GM18517 (cell line): ENCODE measurements around the gene JUND.

Source experiments
- ATAC-seq: cut with Tn5 transposase; IDR thresholded peaks from one replicate; pipeline ENCODE4 v1.9.1; 2021; ENCODE audit warnings: mild to moderate bottlenecking, moderate library complexity; ENCODE audit not compliant: unreplicated experiment

JUND gene

DNA sequence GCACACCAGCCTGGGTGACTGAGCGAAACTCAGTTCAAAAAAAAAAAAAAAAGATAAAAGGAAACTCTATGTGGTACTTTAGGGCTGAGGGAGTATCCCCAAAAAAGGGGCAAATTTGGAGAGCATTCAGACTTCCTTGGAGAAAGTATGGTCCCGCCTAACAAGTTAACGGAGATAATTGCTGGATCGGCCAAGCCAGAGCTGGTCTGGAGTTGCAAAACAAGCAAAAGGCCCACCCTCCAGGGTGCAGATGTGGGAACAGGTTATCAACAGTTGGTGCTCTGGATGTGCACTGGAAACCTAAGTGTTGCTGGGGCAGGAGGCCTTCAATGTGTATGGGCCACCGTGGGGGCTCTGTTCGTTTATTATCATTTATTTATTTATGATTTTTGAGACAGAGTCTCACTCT, 10.0 kb downstream of the JUND start:
- ATAC-seq, result no peak

DNA sequence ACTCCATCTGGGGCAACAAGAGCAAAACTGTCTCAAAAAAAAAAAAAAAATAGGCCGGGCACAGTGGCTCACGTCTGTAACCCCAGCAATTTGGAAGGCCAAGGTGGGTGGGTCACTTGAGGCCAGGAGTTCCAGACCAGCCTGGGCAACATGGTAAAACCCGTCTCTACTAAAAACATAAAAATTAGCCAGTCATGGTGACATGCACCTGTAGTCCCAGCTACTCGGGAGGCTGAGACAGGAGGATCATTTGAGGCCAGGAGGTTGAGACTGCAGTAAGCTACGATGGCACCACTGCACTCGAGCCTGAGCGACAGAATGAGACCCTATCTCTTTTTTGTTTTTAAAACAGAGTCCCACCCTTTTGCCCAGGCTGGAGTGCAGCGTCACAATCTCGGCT, 11.1 kb downstream of the JUND start:
- no peak for ATAC-seq

DNA sequence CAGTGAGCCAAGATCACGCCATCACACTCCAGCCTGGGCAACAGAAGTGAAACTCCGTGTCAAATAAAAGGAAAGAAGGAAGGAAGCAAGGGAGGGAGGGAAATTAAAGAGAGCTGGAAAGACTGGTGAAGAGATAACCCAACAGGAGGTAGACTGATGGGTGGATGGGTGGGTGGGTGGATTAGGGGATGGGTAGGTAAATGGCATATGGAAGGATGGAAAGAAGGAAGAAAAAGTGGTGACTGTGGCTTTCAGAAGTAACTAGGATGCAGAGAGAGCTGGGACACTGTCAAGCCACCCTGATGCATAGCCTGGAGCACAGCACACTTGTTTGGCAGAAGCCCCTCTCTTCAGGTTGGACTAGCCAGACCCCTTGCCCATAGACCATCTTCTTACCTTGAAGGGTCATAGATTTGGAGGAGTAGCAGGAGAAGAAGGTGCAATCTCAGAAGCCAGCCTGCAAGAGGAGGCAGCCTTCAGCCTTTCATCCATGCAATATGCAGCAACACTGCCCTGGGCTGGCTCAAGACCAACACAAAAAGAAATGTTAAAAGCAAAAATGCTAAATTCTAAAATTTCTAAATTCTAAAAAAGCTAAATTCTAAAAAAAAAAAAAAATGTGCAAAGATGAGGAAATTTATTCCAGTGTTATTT, 12.2 kb downstream of the JUND start:
- no peak for ATAC-seq

DNA sequence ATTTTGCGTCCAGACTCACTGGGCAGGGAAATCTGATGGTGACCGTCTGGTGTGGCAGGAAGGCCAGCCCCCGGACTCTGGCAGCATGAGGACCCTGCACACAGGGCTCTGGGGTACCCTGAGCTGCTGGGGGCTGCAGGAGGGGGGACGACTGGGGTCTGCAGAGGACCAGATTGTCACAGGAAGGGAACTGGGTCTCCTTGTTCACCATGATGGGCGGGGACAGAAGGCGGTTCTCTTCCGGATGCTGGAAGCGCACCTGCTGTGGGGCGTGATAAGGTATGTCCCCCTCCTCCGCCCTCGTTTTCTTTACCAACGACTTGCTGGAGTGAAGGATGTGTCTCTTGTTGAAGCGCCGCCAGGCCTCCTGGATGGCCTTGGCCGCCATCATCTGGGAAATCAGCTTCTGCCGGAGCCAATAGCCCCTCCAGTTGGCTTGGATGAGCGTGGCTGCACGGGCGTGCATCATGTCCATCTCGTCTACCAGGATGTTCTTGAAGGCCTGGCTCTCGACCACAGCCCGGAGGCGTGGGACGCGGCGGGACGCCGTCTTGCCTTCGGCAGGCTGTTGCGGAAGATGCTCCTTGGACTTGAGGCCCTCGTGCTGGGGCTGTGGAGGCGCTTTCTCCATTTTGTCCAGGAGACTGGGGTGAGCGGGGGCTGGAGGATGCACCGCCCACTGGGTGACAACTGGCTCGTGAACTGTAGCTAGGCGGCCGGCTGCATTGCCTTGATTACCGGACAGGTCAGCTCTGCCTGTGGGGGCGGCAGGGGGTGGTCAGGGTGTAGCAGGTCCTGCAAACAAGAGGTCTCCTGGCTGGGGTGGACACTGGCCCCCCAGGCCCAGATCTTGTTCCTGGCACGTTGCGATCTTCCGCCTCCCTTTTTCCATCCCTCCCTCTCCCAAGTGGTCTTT, 14.4 kb downstream of the JUND start:
- ATAC-seq, result no peak

DNA sequence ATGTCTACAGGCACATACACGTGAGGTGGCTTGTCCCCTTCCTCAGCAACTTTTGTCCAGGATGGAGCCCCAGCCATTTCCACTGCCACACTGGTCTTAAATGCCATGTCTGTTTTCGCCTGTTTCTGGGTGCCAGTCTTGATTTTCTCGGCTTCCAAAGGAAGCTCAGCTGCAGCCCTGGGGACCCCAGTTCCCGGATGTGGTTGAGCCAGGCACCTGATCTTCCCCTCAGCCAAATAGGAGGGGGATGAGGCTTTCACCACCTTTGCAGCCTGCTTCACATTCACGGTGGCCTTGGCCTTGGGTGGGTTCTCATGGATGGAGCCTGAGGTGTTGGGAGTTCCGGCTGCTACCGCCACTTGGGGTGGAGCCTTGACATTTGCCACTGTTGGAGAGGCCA, 15.8 kb downstream of the JUND start:
- ATAC-seq, result no peak

DNA sequence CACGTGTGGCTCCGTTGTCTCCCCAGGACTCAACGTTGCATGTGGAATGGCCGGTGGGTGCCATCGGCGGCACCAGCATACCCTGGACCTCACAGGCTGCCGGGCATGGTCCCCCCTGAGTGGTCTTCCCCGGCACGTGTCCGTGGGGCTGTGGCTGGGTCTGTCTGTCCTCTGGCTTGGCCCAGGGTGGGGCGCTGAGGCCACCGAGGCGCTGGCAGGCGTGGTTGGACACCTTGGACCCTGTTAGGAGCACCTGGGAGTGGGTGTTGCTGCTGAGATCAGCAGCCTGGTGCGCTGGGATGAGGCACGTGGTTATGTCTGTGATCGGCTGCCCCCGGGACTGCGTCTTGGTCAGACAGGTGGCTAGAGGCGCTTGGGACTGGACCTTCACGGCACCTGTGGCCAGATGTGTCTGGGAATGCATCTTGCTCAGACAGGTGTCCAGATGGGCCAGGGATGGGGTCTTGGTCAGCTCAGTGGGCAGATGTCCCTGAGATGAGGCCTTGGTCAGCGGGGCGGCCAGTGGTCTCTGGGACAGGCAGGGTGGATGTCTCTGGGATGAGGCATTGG, 16.4 kb downstream of the JUND start:
- no peak for ATAC-seq

GRCh38 chr19:18264137-18264854, 17.1 kb downstream of the JUND start:
- no peak for ATAC-seq

DNA sequence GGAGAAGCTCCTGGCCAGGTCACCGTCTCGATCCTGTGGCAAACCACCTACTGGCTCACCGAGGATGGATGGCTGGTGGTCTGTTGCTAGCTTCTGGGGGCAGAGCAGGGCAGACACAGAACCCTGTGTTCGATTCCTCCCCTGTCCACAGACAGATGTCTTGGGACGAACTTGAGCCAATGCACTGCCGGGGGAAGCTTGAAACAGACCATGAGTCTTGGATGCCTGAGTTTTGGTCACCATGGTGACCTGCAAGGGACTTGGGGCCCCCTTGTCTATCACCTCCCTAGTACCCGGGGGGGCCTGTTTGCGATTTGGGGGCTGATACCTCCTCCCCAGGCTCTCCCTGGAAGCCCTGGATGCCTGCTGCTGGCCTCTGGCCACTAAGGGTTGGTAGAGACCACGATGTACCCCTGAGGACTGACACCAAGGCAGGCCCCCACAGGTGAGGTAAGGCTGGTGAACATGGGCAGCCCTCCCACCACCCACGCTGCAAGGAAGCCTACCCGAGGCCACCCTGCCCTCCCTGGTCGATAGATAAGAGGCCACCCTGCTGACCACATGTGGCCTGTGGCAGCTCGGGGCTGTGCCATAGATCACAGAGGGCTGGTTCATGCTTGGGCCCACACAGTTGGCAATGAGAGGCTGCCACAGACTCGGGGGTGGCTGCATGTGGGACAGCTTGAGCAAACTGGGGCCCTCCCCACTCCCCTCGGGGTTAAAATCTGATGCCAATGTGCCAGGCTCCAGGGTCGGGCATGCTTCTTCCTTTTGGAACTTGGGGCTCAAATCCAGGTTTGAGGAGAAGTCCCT, 17.9 kb downstream of the JUND start:
- no peak for ATAC-seq

- no peak for ATAC-seq
Measured at GRCh38 chr19:18262917-18263316, 18.5 kb downstream of the JUND start.

GRCh38 chr19:18262144-18262543, 19.3 kb downstream of the JUND start:
- no peak for ATAC-seq

DNA sequence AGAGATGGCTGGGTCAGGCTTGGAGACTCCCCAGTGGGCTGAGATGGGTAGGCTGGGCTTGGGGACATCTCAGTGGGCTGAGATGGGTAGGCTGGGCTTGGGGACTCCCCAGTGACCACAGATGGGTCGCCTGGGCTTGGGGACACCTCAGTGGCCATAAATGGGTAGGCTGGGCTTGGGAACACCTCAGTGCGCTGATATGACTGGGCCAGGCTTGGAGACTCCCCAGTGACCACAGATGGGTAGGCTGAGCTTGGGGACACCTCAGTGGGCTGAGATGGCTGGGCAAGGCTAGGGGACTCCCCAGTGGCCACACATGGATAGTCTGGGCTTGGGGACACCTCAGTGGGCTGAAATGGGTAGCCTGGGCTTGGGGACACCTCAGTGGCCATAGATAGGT, 19.9 kb downstream of the JUND start:
- no peak for ATAC-seq

DNA sequence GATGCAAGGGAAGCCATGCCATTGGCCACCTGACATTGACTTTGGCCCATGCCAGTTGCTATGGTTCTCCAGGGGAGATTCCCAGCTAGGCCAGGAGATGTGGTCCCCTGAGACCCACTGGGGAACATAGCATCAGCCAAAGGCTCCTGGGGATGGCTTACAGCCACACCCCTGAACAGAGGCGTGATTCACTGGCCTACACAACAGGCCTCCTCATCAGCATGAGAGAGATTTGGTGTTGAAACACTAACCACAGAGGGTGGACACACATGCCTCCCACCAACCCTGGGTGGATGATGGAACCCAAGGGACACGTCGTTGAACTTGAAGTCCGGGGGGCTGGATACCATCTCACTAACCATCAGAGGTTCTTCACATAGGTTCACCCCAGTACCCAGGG, 21.5 kb downstream of the JUND start:
- no peak for ATAC-seq

DNA sequence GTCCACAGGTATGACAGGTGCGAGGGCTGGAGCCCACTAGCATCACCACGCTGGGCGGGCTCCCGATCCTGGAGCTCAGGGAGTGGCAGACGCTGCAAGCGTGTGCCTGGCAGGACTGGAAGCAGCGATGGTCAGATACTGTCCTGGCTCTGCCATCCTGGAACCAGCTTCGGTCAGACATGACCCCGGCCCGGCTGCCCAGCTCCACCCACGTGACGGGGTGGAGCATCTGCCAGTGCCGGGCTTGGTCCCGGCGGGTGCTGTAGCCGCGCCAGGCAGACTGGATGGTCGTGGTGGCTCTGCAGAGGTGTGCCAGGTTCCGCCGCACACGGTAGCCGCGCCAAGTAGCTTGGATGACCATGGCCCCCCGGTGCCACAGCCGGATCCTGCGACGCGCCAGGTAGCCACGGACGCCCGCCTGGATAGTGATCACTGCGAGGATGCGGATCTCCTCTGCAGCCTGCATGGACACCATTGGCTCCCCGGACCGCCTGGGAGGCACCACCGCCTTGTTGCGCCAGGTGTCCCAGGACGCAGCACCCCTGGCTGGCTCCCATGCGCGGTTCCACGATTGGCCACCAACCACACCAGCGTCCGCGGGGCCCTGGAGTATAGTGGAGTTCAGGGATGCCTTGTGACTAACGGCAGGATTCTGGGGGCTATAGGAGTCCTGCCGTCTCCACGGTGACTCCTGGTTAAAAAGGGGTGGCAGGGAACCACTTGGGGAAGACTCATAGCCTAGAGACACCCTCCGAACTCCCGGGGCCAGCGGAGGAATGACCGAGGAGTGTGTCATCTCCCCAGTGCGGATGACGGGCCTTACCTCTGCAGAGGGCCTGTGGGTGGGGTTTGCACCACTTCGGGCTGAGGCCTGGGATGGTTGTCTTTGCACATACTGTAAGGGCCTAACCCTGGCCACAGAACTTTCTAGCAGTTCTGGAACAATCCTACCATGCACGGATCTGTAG, 23.6 kb downstream of the JUND start:
- no peak for ATAC-seq

DNA sequence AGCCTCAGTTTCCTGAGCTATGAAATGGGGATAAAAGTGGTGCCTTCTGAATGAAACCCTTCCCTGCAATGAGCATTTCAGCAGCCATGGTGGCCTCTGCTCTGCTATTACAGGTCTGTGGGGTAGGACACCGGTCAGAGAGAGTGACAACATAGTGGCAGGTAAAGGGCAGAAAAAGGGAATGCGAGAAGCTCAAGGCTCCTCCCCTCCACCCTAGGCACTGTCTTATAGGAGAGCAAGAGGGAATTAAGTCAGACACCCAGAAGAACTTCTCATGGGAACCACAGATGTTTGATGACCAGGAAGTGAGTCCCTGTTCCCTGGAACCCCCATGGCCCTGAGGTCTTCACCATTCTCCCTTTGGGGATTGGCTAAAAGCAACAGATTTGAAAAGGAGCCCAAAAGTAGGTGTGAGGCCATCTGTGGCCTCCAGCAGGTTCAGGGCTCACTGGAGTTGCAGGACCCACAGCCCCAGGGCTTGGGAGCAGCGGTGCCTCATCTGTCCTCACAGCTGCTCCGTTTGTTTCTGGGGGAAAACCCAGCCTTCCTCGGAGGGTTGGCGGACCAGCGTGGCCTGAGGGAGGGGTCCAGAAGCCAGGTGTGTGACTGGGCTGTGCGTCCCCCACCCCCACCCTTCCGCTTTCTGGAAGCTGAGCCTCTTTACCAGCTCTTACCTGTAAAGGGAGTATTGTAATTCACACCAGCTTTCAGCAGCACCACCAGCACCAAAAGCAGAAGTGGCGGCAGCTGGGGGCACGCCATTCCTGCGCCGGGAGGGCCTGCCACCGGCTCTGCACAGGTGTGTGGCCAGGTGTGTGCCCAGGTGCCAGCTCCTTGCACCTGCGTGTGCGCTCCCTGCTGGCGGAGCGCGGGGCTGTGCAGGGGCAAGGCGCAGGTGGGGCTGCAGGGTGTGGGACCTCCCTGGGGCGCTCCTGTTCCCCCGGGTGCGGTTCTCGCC, 26.6 kb downstream of the JUND start:
- ATAC-seq, result no peak

GRCh38 chr19:18253716-18254115, 27.7 kb downstream of the JUND start:
- no peak for ATAC-seq

DNA sequence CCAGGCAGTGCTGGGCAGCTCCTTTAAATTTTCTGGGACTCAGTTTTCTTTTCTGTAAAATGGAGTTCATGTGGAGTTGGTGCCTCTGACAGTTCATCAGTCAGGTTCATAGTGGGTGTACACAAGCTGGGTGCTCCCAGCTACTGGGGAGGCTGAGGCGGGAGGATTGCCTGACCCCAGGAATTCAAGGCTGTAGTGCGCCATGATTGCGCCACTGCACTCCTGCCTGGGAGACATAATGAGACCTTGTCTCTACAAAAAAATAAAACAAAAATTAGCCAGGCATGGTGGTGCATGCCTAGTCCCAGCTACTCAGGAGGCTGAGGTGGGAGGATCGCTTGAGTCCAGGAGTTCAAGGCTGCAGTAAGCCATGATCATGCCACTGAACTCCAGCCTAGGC, 28.3 kb downstream of the JUND start:
- ATAC-seq, result no peak

DNA sequence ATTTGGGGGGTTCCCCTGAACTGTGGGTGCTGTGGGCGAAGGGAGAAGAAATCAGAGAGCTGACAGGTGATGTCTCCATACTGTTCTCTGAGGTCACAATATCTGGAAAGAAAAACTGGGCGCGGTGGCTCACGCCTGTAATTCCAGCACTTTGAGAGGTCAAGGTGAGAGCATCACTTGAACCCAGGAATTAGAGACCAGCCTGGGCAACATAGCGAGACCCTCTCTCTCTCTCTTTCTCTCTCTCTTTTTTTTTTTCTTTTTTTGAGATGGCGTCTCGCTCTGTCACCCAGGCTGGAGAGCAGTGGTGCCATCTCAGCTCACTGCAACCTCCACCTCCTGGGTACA, 29.1 kb downstream of the JUND start:
- no peak for ATAC-seq

- no peak for ATAC-seq
Measured at GRCh38 chr19:18251587-18252369, 29.6 kb downstream of the JUND start.
